HG02938 (cell line): Measurements from ENCODE around the gene CCDC187.
"Not testable (repeated sequence)": the region's sequence is repeated elsewhere in the genome, so short reads cannot be mapped to it uniquely, and the experiment has no call there.

Experiments
- ATAC-seq: cut with Tn5 transposase; IDR thresholded peaks from one replicate; pipeline ENCODE4 v1.9.1; 2021; ENCODE audit warnings: mild to moderate bottlenecking, moderate library complexity; ENCODE audit not compliant: unreplicated experiment

CCDC187 gene

DNA sequence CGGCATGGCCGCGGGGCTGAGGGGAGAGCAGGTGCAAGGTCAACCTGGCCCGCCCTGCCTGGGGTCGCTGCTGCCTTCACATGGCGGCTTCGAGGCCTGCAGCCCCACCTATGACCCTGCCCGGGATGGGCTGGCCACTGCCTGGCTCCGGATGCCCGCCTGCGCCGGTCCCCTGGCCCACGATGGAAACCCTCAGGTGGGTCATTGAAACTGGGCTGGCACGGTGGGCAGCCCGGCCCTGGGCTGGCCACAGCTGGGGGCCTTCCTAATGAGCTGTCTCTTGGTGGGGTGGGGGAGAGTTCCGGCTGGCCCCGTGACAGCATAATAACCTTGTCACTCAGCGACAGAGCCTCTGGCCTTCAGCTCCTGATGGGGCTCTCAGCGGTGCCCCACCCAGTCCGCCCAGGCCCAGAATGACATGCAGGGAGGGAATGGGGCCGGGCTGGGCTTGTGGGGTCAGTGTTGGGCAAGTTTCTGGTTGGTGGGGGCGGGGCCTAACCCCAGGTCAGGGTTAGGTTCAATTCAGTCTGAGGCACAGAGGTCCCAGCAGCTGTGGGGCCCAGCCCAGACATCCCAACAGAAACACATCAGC lies at the start of gene CCDC187:
TSS of gene CCDC187 (minus strand) at position 270 of the 592 bp plus-strand sequence. CDS start at position 6, 264 bp downstream.
- ATAC-seq: no peak

DNA sequence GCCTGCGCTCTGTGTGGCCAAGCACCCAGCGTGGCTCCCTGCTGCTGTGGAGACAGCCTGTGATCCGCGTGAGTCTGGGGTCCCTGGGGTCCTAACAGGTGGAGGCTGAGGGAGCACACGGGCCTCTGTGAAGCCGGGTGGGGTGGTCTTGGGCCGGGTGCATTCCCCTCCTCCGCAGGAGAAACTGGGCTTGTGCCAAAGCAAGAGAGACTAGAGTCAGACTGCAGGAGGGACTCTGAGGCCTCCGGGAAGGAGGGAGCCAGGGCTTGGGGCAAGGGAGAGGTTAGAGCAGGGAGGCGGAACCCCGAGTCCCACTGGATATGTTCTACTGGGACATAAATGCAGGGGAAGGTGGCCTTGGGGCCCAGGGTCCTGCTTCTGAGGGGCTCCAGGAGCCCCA lies 49.2 kb upstream of the CCDC187 start:
- ATAC-seq: no peak

DNA sequence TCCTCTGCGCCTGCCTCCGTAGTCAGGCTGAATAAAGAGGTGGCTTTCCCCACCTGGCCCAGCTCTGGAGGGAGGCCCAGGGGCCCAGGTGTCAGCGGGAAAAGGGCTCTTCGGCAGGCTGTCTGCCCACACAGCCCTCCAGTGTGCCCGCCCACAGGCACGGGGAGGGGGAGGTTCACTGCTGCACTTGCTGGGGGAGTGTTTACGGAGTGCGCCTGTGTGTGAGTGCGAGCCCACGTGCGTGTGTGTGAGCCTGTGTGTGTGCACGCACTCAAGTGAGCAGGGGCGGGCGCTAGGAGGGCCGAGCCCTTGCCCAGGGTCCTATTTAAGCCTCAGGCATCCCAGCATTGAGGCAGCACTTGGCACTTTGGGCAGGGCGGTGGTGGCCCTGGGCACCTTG lies 48.8 kb upstream of the CCDC187 start:
- no peak for ATAC-seq

DNA sequence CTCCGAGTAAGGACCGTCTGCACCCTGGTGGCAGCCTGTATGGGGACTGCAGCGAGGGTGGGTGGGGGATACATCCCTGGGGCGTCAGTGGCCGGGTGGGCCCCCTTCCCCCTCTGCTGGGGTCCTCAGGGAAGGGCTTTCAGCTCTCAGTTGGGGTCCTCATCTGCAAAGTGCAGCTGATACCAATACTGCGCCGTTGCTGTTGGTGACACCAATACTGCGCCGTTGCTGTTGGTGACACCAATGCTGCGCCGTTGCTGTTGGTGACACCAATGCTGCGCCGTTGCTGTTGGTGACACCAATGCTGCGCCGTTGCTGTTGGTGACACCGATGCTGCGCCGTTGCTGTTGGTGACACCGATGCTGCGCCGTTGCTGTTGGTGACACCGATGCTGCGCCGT lies 48.0 kb upstream of the CCDC187 start:
- ATAC-seq: not testable (repeated sequence)

DNA sequence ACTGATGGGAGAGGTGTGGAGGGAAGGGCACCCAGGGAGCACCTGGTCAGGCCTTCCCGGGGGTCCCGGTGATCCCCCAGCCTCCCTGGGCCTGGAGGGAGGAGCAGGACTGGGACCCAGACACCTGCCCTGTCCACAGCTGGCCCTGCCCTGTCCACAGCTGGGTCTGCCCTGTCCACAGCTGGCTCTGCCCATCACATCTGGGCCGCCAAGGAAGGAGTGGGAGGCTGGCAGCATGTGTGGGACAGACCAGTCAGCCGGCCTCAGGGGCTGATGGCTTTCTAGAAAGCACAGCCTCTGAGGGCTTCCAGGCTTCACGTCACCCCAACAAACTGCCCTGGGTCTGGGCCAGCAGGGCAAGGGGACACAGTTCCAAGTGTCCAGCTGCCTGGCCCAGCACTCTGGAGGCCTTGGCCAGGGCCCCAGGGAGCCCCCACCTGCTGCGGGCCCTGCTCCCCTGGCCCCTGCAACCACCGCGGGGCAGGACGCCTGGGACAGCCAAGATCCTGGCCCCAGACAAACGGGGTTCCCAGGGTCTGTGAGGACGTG lies 47.4 kb upstream of the CCDC187 start:
- ATAC-seq: no peak

DNA sequence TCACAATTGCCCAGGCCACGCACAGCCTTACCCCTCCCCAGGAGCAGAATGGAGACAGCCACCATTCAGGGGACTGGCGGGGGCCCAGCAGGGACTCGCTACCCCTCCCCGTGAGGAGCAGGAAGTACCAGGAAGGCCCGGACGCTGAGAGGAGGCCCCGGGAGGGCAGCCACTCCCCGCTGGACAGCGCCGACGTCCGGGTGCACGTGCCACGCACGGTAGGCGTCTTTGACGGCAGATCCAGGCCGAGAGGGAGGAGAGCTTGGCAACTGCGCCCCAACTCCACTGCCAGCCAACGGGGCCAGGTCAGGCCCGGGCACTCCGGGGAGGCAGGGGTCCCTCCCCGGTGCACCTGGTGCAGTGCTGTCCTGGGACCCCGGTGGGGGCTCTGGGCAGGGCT lies 45.7 kb upstream of the CCDC187 start:
- no peak for ATAC-seq

DNA sequence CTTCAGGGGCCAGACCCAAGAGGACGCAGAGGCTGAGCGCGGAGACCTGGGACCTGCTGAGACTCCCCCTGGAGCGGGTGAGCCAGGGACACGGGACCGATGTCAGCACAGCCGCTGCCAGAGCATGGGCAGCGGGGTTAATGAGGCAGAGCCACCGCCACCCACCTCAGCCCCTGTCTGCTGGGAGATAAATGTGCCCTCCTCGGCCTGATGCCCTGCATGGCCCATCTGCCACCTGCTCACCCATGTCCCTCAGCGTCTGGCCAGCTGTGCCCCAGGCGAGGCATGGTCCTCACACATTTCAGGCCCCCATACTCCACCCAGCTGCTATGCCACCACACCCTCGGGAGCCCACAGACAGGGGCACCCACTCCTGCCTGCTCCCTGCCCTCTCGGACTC lies 44.8 kb upstream of the CCDC187 start:
- ATAC-seq: no peak

DNA sequence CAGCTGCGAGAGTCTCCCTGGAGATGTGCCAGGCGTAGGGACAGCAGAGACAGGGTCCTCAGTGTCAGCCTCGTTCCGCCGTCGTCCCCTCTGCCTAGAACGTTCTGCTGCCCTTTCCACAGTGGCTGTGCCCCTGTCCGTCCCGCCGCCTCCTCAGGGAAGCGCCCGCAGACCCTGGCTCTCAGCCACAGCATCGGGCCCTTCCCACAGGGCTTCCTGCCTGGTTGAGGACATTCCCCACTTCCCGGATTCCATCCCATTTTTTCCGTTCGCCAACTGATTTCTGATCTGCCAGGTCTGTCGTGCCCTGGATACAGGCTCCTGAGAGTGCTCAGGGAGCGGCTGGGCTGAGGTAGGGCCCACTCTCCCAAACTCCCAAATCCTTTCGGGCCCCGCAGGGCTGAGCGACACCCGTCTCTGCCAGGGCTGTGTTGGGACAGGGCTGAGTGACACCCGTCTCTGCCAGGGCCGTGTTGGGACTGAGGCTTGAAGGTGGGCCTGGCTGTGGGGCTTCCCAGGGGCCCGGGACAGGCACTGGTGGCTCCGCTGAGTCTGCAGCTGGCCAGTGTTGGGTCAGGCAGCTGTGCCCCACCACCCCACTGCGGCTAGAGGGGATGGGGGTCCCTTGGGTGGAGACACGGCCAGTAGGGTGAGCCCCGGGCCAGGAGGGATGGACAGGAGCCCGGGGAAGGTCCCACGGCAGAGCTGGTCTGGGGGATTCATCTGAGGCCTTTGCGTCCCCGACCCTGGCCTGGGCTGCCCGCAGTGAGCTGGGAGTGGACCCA lies 43.8 kb upstream of the CCDC187 start:
- no peak for ATAC-seq

DNA sequence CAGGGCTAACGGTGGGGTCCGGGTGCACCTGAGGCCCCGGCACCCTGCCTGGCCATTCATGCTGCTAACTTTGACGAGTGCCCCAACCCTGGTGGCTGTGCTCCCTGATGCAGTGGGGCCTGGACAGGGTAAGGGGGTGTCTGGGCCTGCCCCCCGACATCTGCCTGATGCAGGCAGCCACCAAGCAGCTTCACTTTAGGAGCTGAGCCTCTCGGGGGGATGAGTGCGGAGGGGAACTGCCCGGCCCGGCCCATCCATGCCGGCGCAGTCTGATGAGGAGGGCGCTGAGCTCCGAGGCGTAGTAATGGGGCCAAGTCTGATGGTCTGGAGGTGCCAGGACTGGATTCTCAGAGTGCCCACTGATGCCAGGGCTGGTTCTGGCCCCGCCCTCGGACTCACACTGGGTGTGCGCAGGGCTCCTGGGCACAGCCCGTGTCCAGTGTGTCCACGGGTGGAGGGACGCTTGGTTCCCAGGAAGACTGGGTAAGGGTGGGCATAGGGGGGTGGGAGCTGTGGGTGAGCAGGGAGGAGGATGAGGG lies 43.1 kb upstream of the CCDC187 start:
- no peak for ATAC-seq

DNA sequence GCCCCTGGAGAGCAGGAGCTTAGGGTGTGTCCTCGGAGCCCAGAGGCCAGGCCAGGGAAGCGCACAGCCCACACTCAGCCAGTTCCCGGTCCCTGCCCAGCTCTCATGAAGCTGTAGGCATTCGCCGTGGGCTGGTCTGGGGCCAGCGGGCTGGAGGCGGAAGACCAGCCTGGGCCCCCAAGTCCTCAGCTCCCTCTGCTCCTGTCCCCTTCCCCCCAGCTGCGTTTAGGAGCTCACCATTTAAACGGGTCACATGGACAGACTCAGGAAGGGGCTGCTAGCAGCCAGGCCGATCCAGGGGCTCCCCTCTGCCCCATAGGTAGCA lies 42.2 kb upstream of the CCDC187 start:
- no peak for ATAC-seq

DNA sequence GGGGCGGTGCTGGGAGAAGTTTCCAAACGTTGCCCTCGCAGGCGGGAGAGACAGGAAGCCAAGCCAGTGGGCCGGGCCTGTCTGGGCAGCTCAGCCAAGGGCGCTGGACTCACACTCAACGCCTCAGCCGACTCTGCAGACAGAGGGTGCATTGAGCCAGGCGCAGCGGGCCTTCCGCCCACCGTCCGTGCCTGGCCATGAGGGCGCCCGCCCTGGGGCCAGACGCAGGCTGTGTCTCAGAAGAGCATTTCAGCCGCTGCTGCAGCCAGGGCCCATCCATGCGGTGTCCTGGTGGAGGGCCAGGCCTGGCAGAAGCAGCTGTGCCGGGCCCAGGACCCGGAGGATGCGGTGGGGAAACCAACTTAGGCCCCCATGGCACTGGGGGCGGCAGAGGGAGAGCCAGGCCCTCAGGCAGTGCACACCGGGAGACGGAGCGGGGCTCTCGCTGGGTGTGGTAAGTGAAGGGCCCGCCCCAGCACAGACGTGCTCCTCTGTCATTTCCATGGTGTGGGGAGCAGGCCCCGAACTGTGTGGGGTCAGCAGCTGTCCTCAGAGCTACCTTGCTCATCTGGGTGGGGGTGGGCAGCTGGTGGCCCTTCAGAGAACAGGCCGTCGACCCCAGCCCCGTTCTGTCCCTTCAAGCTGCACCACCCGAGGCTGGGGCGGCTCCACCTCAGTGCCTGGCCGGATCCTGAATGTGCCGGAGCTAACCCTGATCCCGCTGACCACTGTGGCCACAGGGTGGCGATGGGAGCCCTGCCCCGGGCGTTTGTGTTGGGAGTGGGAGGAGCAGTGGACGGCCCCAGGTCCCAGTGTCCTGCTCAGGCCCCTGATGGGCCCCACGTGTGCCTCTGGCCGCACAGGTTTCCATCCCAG lies 41.6 kb upstream of the CCDC187 start:
- ATAC-seq: no peak

DNA sequence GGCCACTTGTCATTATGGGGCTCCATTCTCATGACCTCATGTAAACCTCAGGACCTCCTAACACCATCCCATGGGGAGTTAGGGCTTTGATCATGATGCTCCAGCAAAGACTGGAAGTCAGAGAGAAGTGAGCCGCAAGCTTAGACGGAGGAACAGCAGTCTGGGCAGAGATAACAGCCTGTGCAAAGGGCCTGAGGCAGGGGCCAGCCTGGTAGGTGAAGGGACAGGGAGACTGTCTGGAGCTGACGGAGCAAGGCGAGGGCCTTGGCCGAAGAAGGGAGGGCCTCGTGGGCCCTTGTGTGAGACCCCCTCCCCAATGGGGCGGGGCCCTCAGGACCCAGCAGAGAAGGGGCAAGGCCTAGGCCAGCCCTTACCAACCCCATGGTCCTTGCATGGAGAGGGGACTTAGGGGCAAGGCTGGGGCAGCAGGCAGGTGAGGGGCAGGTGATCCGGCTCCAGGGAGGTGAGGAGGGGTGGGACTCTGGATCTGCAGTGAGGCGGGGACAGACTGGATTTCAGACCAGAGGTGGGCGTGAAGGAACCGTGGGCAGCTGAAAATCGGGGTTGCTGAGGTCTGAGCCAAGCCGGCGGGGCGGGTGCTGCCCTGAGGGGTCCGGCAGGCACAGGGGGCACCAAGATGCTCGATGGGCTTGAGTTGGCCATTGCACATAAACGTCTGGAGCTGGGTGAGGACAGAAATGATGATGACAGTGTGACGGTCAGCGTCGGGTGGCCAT lies 40.8 kb upstream of the CCDC187 start:
- no peak for ATAC-seq

DNA sequence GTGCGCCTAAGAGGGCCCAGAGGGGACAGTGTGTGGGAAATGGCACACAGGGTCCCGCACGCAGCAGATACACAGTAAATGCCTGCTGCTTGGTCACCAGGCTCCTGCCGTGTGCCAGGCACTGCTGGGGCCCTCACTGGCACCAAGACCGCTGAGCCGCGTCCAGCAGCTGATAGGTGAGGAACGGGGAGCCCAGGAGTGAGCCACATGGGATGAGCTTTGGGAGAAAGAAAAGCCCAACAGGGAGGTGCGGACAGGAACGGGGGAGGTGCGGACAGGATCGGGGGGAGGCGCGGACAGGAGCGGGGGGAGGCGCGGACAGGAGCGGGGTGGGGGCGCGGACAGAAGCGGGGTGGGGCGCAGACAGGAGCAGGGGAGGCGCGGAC lies 40.0 kb upstream of the CCDC187 start:
- ATAC-seq: no peak

DNA sequence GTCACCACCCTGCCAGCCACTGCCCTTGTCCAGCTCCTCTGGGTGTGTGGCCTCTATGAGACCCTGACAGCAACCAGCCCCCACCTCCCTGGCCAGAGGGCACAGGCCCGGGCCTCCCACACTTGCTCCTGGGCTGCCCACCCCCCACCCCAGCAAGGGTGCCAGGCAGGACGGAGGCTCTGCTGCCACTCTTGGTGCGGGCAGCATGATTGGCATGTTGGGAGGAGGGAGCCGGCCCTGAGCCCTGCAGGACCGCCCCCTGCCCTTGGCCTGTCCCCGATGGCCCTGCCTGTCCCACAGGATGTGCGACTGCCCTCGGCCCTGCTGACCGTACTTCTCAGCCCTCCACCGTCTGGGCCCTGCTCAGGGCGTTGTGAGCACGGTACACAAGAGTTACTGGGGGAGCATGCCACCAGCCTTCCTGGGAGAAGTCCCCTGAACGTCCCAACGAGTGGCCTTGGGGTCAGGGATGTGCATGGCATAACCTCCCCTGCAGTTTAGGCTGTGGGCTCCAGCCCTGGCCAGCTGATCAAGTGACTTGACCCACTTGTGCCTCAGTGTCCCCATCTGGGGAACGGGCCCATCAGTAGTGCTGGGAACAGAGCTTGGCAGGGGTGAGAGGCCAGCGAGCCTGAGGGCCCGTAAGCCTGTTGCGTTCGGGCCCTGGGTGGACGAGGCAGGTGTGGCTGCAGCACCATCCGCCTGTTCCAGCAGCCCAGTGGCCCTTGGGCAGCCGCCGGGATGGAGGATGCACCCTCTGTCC lies 39.4 kb upstream of the CCDC187 start:
- no peak for ATAC-seq

DNA sequence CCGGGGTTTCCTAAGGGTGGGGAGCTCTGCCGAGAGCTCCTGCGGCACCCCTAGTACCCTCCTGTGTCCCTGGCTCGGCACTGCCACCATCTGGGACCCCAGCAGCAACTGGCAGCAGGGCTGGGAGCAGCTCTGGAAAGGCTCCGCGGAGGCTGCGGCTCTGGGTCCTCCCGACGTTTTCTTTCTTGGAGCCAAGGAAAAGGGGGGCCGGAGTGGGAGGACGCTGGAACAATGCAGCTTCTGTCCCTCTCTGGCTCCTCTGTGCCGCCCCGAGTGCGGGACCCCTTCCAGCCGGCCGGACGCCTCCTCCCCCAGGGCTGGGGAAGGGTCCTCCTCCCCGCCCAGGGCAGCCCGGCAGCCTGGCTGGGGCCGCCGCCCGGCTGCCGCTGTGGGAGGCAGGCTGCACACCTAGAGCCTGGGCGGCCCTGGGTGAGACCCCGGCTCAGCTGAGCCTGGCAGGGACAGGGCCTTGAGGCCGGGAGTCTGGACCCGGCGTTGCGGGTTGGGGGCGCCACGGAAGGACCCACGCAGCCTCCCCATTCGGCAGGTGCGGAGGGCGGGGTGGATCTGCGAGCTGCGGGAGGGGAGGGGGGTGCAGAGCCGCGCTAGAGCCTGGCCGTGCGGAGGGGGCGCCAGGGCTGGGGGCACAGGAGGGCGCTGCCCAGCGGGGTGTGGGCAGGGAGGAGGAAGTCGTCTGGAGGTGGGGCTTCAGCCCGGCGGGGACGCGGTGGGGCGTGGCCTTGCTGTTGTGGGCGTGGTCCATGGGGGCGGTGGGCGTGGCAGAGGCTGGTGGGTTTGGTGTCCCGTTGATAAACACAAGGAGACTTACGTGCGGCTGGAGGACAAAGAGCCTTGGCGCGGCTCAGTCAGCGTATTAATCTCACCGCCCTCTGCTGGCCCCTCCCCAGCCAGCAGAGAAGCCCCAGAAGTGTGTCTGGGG lies 38.6 kb upstream of the CCDC187 start:
- no peak for ATAC-seq

DNA sequence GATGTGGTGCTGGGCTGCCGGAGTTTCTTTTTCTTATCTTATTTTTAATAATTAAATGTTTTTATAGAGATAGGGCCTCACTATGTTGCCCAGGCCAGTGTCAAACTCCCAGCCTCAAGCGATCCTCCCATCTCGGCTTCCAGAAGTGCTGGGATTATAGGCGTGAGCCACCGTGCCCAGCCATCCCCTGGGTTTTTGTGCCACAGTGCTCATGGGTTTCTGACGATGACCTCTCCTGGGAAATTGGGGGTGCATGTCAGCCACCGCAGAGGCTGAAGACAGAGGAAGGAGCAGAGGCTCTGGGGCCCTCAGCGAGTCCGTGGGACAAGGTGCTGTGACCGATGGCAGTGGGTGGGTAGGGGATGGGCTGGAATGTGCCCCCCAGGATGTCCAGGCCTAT lies 37.9 kb upstream of the CCDC187 start:
- no peak for ATAC-seq

DNA sequence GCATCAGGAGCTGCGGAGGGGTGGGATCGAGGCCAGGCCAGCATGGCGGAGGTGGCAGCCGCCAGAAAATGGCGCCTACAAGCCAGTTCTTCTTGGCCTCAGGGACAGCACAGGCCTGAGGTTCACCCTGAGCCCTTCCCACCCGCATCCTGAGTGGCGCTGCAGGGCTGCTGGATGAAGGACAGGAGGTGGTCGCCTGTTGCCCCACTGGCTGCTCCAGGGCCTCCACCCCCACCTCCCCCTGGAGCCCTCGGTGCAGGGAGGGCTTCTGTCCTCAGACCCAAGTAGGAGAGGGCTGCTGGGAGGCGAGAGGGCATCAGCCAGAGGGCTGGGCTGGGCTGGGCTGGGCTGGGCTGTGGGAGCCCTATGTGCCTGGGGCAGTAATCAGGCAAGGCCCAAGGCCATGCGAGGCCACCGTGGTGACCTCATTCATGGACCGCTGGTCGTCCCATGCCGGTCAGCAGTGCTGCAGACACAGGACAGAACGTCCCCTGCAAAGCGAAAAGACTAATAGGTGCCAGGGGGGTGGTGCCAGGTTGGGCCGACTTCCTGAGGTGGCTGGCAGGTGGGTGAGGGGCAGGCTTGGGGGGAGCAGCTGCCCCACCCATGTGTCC lies 37.3 kb upstream of the CCDC187 start:
- no peak for ATAC-seq

DNA sequence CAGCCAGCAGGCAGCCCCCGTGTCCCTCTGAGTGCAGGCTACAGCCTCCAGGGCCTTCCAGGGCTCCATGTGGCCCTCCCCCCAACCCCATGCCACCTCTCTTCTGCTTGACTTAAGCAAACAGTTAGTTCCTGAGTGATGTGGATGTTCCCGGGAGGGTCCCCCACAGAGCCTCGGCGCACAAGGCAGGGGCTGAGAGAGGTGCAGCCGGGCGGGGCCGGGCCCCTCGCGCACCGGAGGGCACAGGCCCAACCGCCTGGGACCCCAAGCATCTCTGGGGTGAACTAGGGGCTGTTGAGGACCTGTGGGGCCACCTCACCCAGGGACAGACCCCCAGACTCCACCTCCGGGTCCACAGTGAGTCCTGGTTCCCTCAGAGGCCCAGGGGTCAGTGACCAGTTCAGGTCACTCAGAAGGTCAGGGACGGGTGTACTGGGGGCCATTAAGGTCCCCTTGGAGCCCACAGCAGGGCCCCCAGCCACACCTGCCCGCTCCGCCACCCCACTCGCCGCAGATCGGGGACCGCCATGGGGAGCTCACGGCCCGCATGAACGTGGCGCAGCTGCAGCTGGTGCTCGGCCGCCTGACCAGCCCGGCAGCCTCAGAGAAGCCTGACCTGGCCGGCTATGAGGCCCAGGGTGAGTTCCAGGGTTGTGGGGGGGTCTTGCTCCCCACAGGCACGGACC lies 36.6 kb upstream of the CCDC187 start:
- no peak for ATAC-seq
